ENCODE results near the gene SUCNR1.

DNA sequence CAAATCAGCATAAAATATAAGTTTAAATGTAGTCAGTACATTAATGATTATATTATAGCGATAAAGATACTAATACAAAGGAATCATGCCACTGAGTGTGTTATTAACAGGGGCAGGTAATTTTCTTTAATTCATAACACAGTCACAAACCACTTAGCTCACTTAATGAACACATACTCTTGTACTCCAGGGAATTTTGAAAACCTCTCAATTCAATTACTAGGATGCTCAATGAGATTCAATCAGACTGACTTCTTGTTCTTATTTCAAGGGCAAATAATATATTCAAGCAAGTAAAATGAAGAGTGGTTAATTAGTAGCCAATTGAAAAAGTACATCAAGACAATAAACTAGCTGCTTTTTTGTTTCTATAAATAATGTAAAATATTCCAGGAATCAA lies 5.8 kb upstream of the SUCNR1 start:
- TF ChIP-seq, protein P1, sequence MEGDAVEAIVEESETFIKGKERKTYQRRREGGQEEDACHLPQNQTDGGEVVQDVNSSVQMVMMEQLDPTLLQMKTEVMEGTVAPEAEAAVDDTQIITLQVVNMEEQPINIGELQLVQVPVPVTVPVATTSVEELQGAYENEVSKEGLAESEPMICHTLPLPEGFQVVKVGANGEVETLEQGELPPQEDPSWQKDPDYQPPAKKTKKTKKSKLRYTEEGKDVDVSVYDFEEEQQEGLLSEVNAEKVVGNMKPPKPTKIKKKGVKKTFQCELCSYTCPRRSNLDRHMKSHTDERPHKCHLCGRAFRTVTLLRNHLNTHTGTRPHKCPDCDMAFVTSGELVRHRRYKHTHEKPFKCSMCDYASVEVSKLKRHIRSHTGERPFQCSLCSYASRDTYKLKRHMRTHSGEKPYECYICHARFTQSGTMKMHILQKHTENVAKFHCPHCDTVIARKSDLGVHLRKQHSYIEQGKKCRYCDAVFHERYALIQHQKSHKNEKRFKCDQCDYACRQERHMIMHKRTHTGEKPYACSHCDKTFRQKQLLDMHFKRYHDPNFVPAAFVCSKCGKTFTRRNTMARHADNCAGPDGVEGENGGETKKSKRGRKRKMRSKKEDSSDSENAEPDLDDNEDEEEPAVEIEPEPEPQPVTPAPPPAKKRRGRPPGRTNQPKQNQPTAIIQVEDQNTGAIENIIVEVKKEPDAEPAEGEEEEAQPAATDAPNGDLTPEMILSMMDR (IDR thresholded peaks at IDR 0.05): no peak
- TF ChIP-seq POLR2A (IDR thresholded peaks at IDR 0.05): no peak
